Thyroid gland (tissue), 4 donors: ENCODE data around the gene TCL1B.

Experiments used
- POLR2A ChIP-seq, 2 donors: fragments of 450-650 bp; IDR thresholded peaks; one replicate each; pipeline ENCODE4 v1.6.1; 2017; ENCODE audit warnings: antibody characterized with exemption in 2 of 2, mild to moderate bottlenecking in 2 of 2, moderate library complexity in 1 of 2
- TF ChIP-seq, protein P1 (sequence below), 6 experiments: fragments of 200-600 bp in 3 of 6; fragments of 450-650 bp in 3 of 6; sonication (generic) in 3 of 6; IDR thresholded peaks; one replicate each; pipeline ENCODE4 v1.5.1; 2016 to 2019; ENCODE audit warnings: antibody characterized with exemption in 6 of 6, mild to moderate bottlenecking in 2 of 6, inconsistent platforms in 1 of 6, moderate library complexity in 1 of 6

DNA sequence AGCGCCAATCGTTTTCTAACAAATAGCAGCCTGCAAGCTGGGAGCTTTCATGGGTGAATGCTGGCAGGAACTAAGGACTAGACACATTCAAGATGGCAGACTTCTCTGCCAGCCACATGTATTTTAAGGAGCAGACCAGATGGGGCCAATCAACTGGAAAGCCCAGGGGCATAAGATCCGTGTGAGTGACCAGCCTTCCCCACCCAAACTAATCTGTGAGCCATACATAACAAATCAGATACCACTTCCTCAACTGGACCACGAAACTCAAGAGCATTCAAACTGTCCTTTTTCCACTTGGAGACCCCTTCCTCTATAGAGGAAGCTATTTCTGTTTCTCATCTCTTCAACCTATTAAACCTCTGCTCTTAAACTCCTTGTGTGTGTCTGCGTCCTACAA, 9.7 kb downstream of the TCL1B start:
- TF ChIP-seq POLR2A (IDR thresholded peaks at IDR 0.05), result no peak
- TF ChIP-seq, protein P1, sequence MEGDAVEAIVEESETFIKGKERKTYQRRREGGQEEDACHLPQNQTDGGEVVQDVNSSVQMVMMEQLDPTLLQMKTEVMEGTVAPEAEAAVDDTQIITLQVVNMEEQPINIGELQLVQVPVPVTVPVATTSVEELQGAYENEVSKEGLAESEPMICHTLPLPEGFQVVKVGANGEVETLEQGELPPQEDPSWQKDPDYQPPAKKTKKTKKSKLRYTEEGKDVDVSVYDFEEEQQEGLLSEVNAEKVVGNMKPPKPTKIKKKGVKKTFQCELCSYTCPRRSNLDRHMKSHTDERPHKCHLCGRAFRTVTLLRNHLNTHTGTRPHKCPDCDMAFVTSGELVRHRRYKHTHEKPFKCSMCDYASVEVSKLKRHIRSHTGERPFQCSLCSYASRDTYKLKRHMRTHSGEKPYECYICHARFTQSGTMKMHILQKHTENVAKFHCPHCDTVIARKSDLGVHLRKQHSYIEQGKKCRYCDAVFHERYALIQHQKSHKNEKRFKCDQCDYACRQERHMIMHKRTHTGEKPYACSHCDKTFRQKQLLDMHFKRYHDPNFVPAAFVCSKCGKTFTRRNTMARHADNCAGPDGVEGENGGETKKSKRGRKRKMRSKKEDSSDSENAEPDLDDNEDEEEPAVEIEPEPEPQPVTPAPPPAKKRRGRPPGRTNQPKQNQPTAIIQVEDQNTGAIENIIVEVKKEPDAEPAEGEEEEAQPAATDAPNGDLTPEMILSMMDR (IDR thresholded peaks at IDR 0.05), result no peak
